LNCaP clone FGC (cell line): ENCODE data around the gene NEDD8.

ENCODE experiments used
- DNase-seq: peaks from one replicate; pipeline ENCODE4 v3.0.0-alpha.2; 2011; ENCODE audit warnings: low read depth
- H3K4me3 ChIP-seq: 2 replicates; pipeline ENCODE4 v1.5.1; 2011; ENCODE audit warnings: mild to moderate bottlenecking, low read depth, low read length, control low read depth
- CTCF ChIP-seq: IDR thresholded peaks from 2 replicates; pipeline ENCODE4 v1.5.1; 2012; ENCODE audit warnings: mild to moderate bottlenecking; ENCODE audit not compliant: control insufficient read depth, insufficient read depth; ENCODE audit errors: extremely low read depth

Gene NEDD8

DNA sequence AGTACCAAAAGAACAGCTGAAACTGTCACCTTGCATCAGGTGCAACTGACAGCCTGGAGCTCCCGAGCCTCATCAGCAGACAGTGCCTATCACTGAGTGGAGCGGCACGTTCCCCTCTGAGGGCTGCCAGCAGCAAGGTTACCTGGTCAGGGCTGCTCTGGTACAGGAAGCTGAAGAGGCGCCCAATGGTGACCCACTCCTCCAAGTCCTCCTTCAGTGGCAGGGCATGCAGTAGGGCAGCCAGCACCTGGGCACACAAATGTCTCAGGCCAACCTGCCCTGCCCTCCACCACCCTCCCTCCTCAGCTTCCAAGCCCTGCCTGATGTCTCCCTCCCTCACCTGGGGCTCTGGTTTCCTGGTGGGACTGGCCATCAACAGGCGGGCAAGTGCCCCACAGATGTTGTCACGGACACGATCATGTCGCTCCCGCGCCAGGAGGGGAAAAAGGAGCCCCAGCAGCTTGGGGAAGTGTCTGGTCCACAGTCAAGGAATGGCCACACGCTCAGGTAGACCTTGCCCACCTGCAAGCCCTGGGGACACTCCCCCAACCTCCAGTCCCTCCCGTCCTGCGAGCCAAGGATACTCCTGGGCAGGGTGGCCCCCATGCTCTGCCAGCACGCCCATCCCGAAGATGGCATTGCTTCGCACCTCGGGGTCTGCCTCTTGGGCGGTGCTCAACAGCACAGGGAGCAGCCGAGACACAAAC, 50.6 kb downstream of the NEDD8 start:
- no peak for DNase-seq
- no peak for TF ChIP-seq CTCF

DNA sequence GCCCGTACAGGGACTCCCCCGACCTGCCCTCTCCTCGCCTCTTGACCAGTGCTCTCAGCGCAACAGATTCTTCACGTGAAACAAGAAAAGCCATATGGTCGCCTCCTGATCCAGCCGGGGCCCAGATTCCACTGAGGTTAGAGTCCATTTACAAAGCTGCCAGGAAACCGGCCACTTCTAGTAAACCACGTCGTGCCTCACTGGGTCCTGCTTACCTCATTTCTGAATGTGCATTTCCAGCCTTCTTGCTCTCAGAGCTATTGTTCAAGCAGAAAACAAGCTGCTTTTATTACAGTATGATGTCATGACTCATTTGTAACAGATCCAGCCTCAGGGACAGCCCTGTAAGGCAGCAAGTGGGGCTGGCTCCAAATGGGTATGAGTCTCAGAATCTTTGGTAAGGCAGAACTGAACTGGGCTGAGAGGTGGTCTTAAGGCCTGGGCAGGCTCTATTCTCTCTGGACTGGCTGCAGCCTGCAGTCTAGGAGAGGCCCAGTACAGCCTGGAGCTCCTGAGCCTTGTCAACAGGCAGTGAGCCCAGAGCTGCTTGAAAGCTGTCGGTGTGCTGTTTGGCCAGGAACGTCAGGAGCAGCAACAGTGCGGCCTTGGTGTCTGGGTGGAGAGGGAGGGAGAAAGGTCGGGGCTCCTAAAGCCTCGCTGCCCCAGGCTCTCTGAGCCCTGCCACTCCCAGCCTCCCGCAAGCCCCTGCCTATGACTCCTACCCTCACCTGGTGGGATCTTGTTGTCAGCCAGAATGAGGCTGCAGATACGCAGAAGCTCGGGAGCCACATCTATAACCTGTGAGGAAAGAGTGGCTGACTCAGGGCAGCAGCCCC, 52.0 kb downstream of the NEDD8 start:
- DNase-seq, result no peak
- TF ChIP-seq CTCF, result no peak
- no peak overlapping the region for H3K4me3 ChIP-seq

More for the DNA sequence above, 50.6 kb downstream of the NEDD8 start:
- no peak overlapping the region for H3K4me3 ChIP-seq

- H3K4me3 ChIP-seq, result no peak overlapping the region
- TF ChIP-seq CTCF, result no peak
- no peak for DNase-seq
Measured at GRCh38 chr14:24179294-24179960, 52.7 kb downstream of the NEDD8 start.

GRCh38 chr14:24178399-24179178, 53.6 kb downstream of the NEDD8 start:
- no peak for TF ChIP-seq CTCF
- H3K4me3 ChIP-seq, result no peak overlapping the region
- DNase-seq, result no peak

- DNase-seq, result no peak
Measured at GRCh38 chr14:24177891-24178290, 54.3 kb downstream of the NEDD8 start.

More at GRCh38 chr14:24177891-24178290, 54.3 kb downstream of the NEDD8 start:
- no peak overlapping the region for H3K4me3 ChIP-seq
- TF ChIP-seq CTCF, result no peak
